ENCODE measurements around the gene AGK. TPM values are rescaled to one million over a fixed set of nuclear protein-coding genes. Genes with fewer than 3 reads are reported as not detected.
A peak's percentile ranks its signal among the peaks of the same experiment; 100 is the strongest.

AGK gene
- total RNA-seq, 6 experiments from 2014 or later, result 14.7 to 18.0 (median 16.1) TPM

DNA sequence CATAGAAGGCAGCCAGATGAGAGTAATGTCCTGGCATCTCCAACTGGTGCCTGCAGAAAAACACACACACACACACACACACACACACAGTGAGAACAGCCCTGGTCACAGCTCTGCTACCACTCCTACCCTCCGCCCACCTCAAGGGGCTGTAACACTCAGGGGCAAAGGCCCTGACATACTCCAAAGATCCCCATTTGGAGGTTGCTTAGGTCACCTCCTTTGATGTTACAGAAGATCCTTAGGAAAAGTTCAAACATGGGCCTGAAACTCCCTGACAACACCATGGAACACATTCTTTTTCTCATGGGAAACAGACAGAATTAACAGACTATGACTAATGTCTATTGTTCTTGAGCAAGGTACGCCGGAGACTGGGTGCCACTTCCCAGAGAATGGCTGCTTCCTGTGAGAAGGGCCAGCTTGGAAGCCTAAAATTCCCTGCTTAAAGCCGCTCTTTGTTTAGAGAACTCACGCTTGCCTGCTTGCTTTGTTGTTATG lies 123.0 kb downstream of the AGK start:
- Mint-ChIP-seq H3K27me3 (ENCODE audit: insufficient read depth) (peaks cover 2% of the 10 kb centered on the region; the same call in 1 of the 2 replicates), H3K27ac (no peak overlapping the region), H3K4me3 (no peak overlapping the region), H3K36me3 (ENCODE audit: low read depth) (peaks cover 5% of the 10 kb centered on the region), H3K4me1 (ENCODE audit: low read depth) (no peaks in the 10 kb centered on the region), H3K9me3 (no peaks in the 10 kb centered on the region)
- DNase-seq, result no peak
- TF ChIP-seq, protein P1, sequence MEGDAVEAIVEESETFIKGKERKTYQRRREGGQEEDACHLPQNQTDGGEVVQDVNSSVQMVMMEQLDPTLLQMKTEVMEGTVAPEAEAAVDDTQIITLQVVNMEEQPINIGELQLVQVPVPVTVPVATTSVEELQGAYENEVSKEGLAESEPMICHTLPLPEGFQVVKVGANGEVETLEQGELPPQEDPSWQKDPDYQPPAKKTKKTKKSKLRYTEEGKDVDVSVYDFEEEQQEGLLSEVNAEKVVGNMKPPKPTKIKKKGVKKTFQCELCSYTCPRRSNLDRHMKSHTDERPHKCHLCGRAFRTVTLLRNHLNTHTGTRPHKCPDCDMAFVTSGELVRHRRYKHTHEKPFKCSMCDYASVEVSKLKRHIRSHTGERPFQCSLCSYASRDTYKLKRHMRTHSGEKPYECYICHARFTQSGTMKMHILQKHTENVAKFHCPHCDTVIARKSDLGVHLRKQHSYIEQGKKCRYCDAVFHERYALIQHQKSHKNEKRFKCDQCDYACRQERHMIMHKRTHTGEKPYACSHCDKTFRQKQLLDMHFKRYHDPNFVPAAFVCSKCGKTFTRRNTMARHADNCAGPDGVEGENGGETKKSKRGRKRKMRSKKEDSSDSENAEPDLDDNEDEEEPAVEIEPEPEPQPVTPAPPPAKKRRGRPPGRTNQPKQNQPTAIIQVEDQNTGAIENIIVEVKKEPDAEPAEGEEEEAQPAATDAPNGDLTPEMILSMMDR (IDR thresholded peaks at IDR 0.05), result no peak

DNA sequence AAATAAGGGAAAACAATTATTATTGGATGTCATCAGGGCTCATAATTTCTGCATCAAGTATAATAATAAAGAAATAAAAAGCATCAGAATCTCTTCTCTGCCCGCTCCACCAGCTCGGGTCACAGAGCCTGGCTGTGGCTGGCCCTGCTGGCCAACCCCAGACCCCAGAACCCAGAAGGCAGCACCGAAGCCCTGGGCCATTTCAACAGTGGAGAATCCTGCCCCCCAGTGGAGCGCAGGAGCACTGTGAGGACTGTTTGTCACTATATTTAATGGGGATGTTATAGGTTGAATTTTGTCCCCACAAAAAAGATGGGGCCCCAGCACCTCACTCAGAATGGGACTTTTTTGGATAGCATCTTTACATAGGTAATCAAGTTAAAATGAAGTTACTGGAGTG lies 123.5 kb downstream of the AGK start:
- H3K36me3 Mint-ChIP-seq (ENCODE audit: low read depth), result peaks cover 5% of the 10 kb centered on the region
- TF ChIP-seq, protein P1 (IDR thresholded peaks at IDR 0.05), result peak; percentile 64
- no peak overlapping the region for H3K27ac Mint-ChIP-seq
- peaks cover 4% of the 10 kb centered on the region; the same call in 1 of the 2 replicates for H3K27me3 Mint-ChIP-seq (ENCODE audit: insufficient read depth)
- no peak for DNase-seq
- H3K4me3 Mint-ChIP-seq, result no peak overlapping the region
- no peaks in the 10 kb centered on the region for H3K9me3 Mint-ChIP-seq
- no peaks in the 10 kb centered on the region for H3K4me1 Mint-ChIP-seq (ENCODE audit: low read depth)

DNA sequence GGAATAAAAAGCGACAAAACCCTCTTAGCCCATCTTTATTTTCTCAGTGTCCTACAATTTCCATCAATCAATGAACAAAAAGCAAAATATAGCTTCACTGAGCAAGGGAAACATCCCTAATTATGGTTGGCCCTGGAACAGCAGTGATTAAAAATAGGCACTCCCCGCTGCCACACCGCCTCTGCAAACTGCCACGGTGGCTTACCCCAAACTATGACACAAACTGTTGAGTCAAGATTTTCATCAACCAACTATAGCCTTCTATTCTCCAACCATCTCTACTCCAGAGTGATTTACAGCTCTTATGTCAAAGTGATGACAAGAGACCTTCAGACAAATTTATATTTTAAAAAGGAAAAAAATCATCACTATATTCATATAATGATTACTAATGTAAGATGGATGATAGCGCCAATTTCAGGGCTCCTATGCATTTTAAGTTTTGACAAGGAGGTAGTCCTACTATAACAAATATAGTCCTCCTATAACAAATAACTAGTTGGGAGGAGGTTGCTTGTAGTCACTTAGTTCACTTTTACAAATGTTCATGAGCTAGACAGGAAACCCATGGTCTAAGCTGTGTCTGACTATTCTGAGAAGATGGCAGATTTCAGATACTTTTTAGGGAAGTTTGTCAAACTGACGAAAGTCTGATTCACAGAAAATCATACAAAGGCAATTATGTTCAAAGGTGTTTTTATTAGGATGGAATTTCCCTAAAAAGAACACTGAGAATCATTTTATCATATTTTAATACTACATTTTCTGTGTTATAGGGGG lies 124.4 kb downstream of the AGK start:
- peaks cover 4% of the 10 kb centered on the region; the same call in 1 of the 2 replicates for H3K27me3 Mint-ChIP-seq (ENCODE audit: insufficient read depth)
- H3K27ac Mint-ChIP-seq, result no peak overlapping the region
- peaks cover 5% of the 10 kb centered on the region for H3K36me3 Mint-ChIP-seq (ENCODE audit: low read depth)
- no peak for DNase-seq
- H3K4me3 Mint-ChIP-seq, result no peak overlapping the region
- TF ChIP-seq, protein P1 (IDR thresholded peaks at IDR 0.05), result no peak
- no peaks in the 10 kb centered on the region for H3K9me3 Mint-ChIP-seq
- no peaks in the 10 kb centered on the region for H3K4me1 Mint-ChIP-seq (ENCODE audit: low read depth)

DNA sequence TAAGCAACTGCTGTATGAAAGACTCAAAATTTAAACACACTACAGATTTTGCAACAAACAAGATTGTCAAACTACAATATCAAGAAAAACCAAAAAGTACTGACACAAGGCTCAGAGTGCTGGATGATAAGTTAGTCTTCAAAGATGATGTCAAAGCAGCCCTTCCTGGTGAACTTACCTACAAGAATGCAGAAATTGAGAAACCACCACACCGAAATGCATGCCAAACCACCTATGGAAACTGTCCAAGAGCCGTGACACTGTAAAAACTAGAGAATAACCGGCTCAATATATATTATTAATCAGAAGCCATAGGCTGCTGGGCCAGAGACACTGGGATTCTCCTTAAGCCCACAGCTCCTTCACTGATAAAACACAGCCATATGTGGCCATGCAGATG lies 125.4 kb downstream of the AGK start:
- Mint-ChIP-seq H3K4me3 (no peak overlapping the region), H3K9me3 (no peaks in the 10 kb centered on the region), H3K36me3 (ENCODE audit: low read depth) (peaks cover 1% of the 10 kb centered on the region), H3K27me3 (ENCODE audit: insufficient read depth) (peaks cover 4% of the 10 kb centered on the region; the same call in 1 of the 2 replicates), H3K27ac (no peak overlapping the region), H3K4me1 (ENCODE audit: low read depth) (no peaks in the 10 kb centered on the region)
- TF ChIP-seq, protein P1 (IDR thresholded peaks at IDR 0.05), result no peak
- DNase-seq, result no peak

DNA sequence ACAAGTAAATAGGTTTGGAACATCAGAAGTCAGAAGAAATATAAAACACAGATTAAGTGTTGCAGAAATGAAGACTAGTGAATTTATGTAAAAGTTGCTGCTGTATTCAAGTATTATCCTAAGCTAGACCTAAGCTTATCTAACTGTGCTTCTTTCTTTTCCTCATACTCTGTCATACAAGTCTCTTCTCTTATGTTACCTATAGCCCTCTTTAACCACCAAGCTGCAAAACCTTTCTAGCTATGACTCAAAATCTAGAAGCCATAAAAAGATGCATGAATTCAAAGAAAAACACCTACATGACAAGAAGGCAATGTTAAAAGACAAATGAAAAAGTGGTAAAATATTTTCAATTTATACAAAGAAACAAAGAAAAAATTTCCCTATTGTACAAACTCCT lies 127.8 kb downstream of the AGK start:
- no peak for DNase-seq
- no peak overlapping the region for H3K27ac Mint-ChIP-seq
- H3K36me3 Mint-ChIP-seq (ENCODE audit: low read depth), result no peaks in the 10 kb centered on the region
- no peak overlapping the region for H3K4me3 Mint-ChIP-seq
- no peaks in the 10 kb centered on the region for H3K9me3 Mint-ChIP-seq
- H3K27me3 Mint-ChIP-seq (ENCODE audit: insufficient read depth), result peaks cover 4% of the 10 kb centered on the region; the same call in 1 of the 2 replicates
- TF ChIP-seq, protein P1 (IDR thresholded peaks at IDR 0.05), result no peak
- H3K4me1 Mint-ChIP-seq (ENCODE audit: low read depth), result no peaks in the 10 kb centered on the region

Data from HFFc6 (cell line).